Adrenal gland (tissue), 12 donors: ENCODE data around the gene SUOX. TPM values are rescaled to one million over a fixed set of nuclear protein-coding genes. Genes with fewer than 3 reads are reported as not detected.

Experiments
- DNase-seq, 7 donors: peaks; one replicate each; pipeline ENCODE4 v3.0.0-alpha.2; 2019 to 2020
- H3K27ac ChIP-seq, 5 donors: fragments of 200-600 bp; sonication (generic) in 4 of 5; 1 replicate in 3 of 5; 2 replicates in 2 of 5; pipeline versions ENCODE4 v1.5.1 to v1.8.0; 2016 to 2020; ENCODE audit warnings: mild to moderate bottlenecking in 1 of 5
- H3K27me3 ChIP-seq: fragments of 200-600 bp; 2 replicates; pipeline ENCODE4 v1.8.0; 2021
- H3K36me3 ChIP-seq, 2 donors: fragments of 200-600 bp; replicated peaks in 1 of 2; 1 replicate in 1 of 2; 2 replicates in 1 of 2; pipeline versions ENCODE4 v1.5.1 to v1.8.0; 2018 to 2022
- H3K4me1 ChIP-seq, 2 donors: fragments of 200-600 bp; replicated peaks in 1 of 2; 1 replicate in 1 of 2; 2 replicates in 1 of 2; pipeline versions ENCODE4 v1.5.1 to v1.8.0; 2018 to 2021
- H3K4me3 ChIP-seq, 4 donors: fragments of 200-600 bp; sonication (generic) in 3 of 4; one replicate each; pipeline ENCODE4 v1.5.1; 2016 to 2018
- H3K9me3 ChIP-seq, 3 donors: fragments of 200-600 bp; sonication (generic) in 1 of 3; replicated peaks in 1 of 3; 1 replicate in 2 of 3; 2 replicates in 1 of 3; pipeline versions ENCODE4 v1.5.1 to v1.8.0; 2016 to 2021
- CTCF ChIP-seq, 6 experiments: fragments of 450-650 bp in 4 of 6; fragments of 200-600 bp in 2 of 6; sonication (generic) in 1 of 6; IDR thresholded peaks; 1 replicate in 5 of 6; 2 replicates in 1 of 6; pipeline versions ENCODE4 v1.5.1 to v1.8.0; 2016 to 2021; ENCODE audit warnings: antibody characterized with exemption in 6 of 6, mild to moderate bottlenecking in 2 of 6, moderate library complexity in 1 of 6
- POLR2A ChIP-seq, 2 donors: fragments of 450-650 bp; IDR thresholded peaks; one replicate each; pipeline ENCODE4 v1.6.1; 2017; ENCODE audit warnings: antibody characterized with exemption in 2 of 2, mild to moderate bottlenecking in 2 of 2, moderate library complexity in 1 of 2
- WGBS, 4 donors: extraction: QIAGEN DNeasy Blood & Tissue Kit in 2 of 4; methylation state at CpG; one replicate each; pipeline versions ENCODE4 v1.1.5 to v1.1.7; 2013 to 2017; 5-methylcytosine and 5-hydroxymethylcytosine counted together
- intact Hi-C, 2 donors: fragments of 100-400 bp; cut with DNase I; formaldehyde crosslinking; loops; one replicate each; pipeline versions ENCODE4 v1.14.1 to v1.15.0; 2022 to 2023
- polyA plus RNA-seq, 3 donors: library from polyadenylated mRNA; stranded (reverse); fragments of 200-250 nt in 2 of 3; fragments of 350-450 nt in 1 of 3; fragmentation: Illumina TruSeq in 1 of 3; extraction: RNeasy Lipid Tissue Mini Kit (QIAGEN cat#74804) in 1 of 3; gene quantifications; one replicate each; pipeline ENCODE4 v1.2.3, GENCODE V29; 2013 to 2014
- total RNA-seq, 9 donors: library from RNA; depleted of rRNA in 4 of 9; stranded (reverse); fragments of >200 nt in 4 of 9; fragments of 120-200 nt in 1 of 9; fragmentation: NEBNext Ultra II Directional in 1 of 9; extraction: Animal tissue kit (Norgen Biotek cat#: 25700) in 1 of 9; gene quantifications; one replicate each; pipeline versions ENCODE4 v1.1.0 to v1.2.4, GENCODE V29; 2013 to 2023
- donor health status: healthy with polysubstance abuse.
- donor health status: Bipolar disorder and iron deficiency.
- donor health status: DM: yes; HTN: yes; CAD: no.
- donor health status: DM: no; HTN: no; CAD: no.
- donor health status: DM: no; HTN: no; CAD: no.
- donor health status: DM: yes; HTN: yes; CAD: no.

SUOX gene
- total and polyA plus RNA-seq, 12 donors, result 27.7 to 72.6 (median 55.5) TPM

DNA sequence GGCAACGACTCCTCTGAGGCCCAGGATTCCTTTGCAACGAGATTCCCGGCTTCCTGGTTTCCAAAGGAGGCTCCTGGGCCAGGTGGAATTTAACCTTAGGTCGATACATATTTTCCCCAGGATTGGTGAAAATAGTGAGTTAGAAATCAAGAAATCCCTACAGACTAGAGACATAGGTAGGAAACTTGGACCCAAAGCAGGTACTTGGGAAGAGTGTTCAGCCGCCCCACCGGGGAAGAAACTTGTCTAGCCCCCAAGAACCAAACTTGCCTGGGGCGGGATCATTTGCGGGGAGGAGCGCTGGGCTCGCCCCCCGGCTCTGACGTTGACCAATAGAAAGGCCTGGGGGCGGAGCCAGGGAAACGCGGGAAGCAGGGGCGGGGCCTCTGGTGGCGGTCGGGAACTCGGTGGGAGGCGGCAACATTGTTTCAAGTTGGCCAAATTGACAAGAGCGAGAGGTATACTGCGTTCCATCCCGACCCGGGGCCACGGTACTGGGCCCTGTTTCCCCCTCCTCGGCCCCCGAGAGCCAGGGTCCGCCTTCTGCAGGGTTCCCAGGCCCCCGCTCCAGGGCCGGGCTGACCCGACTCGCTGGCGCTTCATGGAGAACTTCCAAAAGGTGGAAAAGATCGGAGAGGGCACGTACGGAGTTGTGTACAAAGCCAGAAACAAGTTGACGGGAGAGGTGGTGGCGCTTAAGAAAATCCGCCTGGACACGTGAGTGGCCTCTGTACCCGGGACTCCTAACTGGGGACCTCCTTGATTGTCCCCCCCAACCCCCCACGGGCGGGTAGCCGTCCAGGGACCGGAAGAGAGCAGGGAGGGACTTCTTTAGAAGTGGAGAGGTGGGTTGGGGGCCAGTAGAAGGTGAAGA is 30.4 kb upstream of the SUOX start, which contains the start of gene CDK2:
CDK2 (plus strand) TSS at position 423 of the 874 bp plus-strand sequence; CDS start at position 602, 179 bp downstream.
- intact Hi-C loops, result no loop called here
- H3K9me3 ChIP-seq, result no peaks in the 10 kb centered on the region
- H3K4me1 ChIP-seq, result peaks cover 6 to 11% of the 10 kb centered on the region in 2 donors
- H3K36me3 ChIP-seq, result no peaks in the 10 kb centered on the region
- WGBS, 4 donors, result 0 to 1% (median 0%) methylated on average over 24 to 45 of the region's 45 CpGs
- no peaks in the 10 kb centered on the region for H3K27me3 ChIP-seq
- DNase-seq, result peak; percentile 88 to 97 (median 92)
- H3K27ac ChIP-seq, result peak within 1 kb of the TSS in 4 of 5 donors; percentile 46 to 88 (median 66)
- H3K4me3 ChIP-seq, result peak within 1 kb of the TSS; percentile 21 to 77 (median 39)
- TF ChIP-seq CTCF (IDR thresholded peaks at IDR 0.05), result no peak
- peak in 1 of 2 donors; percentile 68 for TF ChIP-seq POLR2A (IDR thresholded peaks at IDR 0.05)

GRCh38 chr12:55969356-55969755 is 27.7 kb upstream of the SUOX start:
- TF ChIP-seq CTCF (IDR thresholded peaks at IDR 0.05) (no peak), POLR2A (IDR thresholded peaks at IDR 0.05) (no peak)
- 82 to 100% (median 92%) methylated on average over 2 to 4 of the region's 4 CpGs for WGBS, 4 donors
- intact Hi-C loops, result no loop called here
- no peak for DNase-seq
- Histone ChIP-seq H3K27me3 (no peaks in the 10 kb centered on the region), H3K9me3 (no peaks in the 10 kb centered on the region), H3K27ac (no peak overlapping the region), H3K36me3 (no peaks in the 10 kb centered on the region), H3K4me3 (no peak overlapping the region), H3K4me1 (peaks cover 11 to 22% of the 10 kb centered on the region in 2 donors)

DNA sequence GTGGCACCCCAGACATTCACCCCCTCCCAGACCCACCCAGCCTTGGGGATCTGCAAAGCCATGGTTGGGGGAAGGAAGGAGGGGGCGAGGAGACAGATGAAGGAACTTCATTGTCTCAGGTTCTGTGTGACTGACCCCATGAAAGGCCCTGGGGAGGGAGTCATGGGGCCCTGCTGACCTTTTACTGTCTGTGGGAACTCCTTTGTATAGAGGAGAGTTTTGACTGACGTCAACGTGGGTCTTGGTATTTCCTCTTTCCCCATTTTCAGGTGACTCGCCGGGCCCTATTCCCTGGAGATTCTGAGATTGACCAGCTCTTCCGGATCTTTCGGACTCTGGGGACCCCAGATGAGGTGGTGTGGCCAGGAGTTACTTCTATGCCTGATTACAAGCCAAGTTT is 26.3 kb upstream of the SUOX start:
- no peaks in the 10 kb centered on the region for H3K36me3 ChIP-seq
- intact Hi-C loops, result no loop called here
- no peaks in the 10 kb centered on the region for H3K9me3 ChIP-seq
- TF ChIP-seq CTCF (IDR thresholded peaks at IDR 0.05), result no peak
- TF ChIP-seq POLR2A (IDR thresholded peaks at IDR 0.05), result no peak
- DNase-seq, result no peak
- WGBS, 4 donors, result 87 to 97% (median 94%) methylated on average over 6 to 7 of the region's 7 CpGs
- H3K27me3 ChIP-seq, result no peaks in the 10 kb centered on the region
- peaks cover 20 to 33% of the 10 kb centered on the region in 2 donors for H3K4me1 ChIP-seq
- no peak overlapping the region for H3K27ac ChIP-seq
- H3K4me3 ChIP-seq, result no peak overlapping the region

DNA sequence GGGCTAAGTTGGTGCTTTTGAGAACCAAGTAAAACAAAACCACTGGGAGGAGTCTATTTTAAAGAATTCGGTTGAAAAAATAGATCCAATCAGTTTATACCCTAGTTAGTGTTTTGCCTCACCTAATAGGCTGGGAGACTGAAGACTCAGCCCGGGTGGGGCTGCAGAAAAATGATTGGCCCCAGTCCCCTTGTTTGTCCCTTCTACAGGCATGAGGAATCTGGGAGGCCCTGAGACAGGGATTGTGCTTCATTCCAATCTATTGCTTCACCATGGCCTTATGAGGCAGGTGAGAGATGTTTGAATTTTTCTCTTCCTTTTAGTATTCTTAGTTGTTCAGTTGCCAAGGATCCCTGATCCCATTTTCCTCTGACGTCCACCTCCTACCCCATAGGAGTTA is 25.0 kb upstream of the SUOX start:
- Histone ChIP-seq H3K27ac (peak overlapping the region; percentile 86 to 95 (median 91)), H3K36me3 (no peaks in the 10 kb centered on the region), H3K4me3 (no peak overlapping the region), H3K27me3 (no peaks in the 10 kb centered on the region), H3K4me1 (peaks cover 19 to 38% of the 10 kb centered on the region in 2 donors), H3K9me3 (no peaks in the 10 kb centered on the region)
- DNase-seq, result peak in 4 of 7 donors; percentile 28 to 42 (median 37)
- WGBS, 4 donors, result 50 to 59% (median 54%) methylated on average over 3 of the region's 3 CpGs
- TF ChIP-seq CTCF (IDR thresholded peaks at IDR 0.05), result no peak
- TF ChIP-seq POLR2A (IDR thresholded peaks at IDR 0.05), result no peak
- intact Hi-C loops, result no loop called here
